ENCODE results near the gene NPDC1.

The NPDC1 gene

DNA sequence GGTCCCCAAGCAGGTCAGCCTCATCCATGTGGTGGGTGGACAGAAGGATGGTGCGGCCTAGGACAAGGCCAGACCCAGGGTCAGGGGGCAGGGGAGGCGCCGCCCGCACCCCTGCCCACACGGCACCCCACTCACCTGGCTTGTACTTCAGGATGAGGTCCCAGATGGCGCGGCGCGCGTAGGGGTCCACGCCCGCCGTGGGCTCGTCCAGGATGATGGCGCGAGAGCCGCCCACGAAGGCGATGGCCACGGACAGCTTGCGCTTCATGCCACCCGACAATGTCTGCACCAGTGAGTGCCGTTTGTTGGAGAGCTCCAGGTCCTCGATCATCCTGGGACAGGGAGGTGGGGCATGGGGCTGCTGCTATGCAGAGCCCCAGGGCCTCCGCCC lies 30.4 kb downstream of the NPDC1 start:
- Mint-ChIP-seq H3K27me3 (ENCODE audit: low read depth) (no peaks in the 10 kb centered on the region), H3K9me3 (no peaks in the 10 kb centered on the region), H3K27ac (no peak overlapping the region), H3K4me1 (ENCODE audit: low read depth) (no peaks in the 10 kb centered on the region), H3K36me3 (ENCODE audit: low read depth) (no peaks in the 10 kb centered on the region), H3K4me3 (no peak overlapping the region)
- DNase-seq (ENCODE audit: low spot score) = no peak

DNA sequence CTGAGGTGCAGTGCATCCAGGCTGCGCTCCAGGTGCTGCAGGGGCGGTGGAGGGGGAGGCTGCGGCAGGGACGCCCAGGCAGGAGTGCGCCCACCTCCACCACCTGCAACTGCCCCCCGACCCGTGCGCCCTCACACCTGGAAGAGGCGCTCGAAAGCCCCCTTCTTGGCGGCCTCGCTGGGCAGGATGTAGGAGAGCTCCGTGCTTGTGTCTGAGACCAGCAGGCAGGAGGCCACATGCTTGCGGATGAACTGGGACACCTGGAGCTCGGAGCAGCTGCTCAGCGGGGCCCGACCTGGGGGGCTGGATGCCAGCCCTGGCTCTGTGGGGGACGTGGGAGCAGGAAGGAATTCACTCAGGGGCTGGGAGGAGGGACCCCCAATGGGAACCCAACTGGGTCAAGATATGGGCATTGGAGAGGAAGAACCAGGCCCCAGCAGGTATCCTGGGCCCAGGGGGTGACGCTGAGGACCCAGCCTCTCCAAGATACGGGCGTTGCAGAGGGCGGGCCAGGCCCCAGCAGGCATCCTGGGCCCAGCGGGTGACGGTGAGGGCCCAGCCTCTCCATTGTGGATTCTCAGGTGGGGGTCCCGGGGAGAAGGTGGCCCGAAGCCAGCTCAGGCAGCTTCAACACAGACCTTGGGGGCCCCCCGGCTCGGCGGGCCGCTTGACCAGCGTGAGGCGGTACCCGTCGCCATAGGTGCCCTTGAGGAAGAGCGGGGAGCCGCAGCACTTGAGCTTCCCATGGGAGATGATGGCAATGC lies 31.0 kb downstream of the NPDC1 start:
- Mint-ChIP-seq H3K27ac (no peak overlapping the region), H3K4me1 (ENCODE audit: low read depth) (no peaks in the 10 kb centered on the region), H3K9me3 (no peaks in the 10 kb centered on the region), H3K4me3 (no peak overlapping the region), H3K36me3 (ENCODE audit: low read depth) (no peaks in the 10 kb centered on the region), H3K27me3 (ENCODE audit: low read depth) (no peaks in the 10 kb centered on the region)
- no peak for DNase-seq (ENCODE audit: low spot score)

DNA sequence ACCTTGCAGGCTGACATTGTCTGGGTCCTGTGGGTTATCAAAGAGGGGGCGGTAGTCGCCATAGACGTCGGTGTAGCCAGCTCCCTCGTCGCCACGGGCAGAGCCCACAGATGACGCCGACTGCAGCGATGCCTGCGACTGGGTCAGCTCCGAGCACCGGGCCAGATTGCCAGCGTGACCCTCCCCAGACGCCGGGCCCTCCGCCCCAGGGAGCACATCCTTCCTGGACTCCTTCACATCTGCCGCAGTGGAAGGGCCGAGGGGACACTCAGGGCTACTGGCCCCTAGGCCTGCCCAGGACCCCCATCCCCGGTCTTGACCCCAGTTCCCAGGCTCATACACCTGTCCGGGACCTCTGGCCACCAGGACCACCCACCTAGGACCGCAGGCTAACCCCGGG lies 31.8 kb downstream of the NPDC1 start:
- Mint-ChIP-seq H3K27ac (no peak overlapping the region), H3K9me3 (no peaks in the 10 kb centered on the region)

DNA sequence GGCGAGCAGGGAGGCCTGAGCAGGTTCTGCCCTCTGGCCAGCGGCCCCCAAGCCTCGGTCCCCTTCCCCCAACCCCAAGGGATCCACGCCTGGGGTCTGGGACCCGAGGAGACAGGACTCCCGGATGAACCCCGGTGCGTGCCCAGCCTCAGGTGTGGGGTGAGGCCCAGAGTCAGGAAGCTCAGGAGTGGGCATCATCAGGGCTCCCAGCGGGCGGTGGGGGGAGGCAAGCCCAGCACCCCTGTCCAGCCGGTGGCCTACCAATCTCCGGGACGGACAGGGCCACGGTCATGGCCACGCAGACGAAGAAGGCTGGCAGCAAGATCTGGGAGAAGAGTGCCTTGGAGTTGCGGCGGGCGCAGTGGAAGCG lies 32.4 kb downstream of the NPDC1 start:
- no peak overlapping the region for H3K4me3 Mint-ChIP-seq
- no peaks in the 10 kb centered on the region for H3K9me3 Mint-ChIP-seq
- no peak for DNase-seq (ENCODE audit: low spot score)
- H3K36me3 Mint-ChIP-seq (ENCODE audit: low read depth) = no peaks in the 10 kb centered on the region
- H3K27me3 Mint-ChIP-seq (ENCODE audit: low read depth) = no peaks in the 10 kb centered on the region
- H3K27ac Mint-ChIP-seq = no peak overlapping the region
- H3K4me1 Mint-ChIP-seq (ENCODE audit: low read depth) = no peaks in the 10 kb centered on the region

More for the DNA sequence above, 31.8 kb downstream of the NPDC1 start:
- Mint-ChIP-seq H3K27me3 (ENCODE audit: low read depth) (no peaks in the 10 kb centered on the region), H3K4me3 (no peak overlapping the region), H3K36me3 (ENCODE audit: low read depth) (no peaks in the 10 kb centered on the region), H3K4me1 (ENCODE audit: low read depth) (no peaks in the 10 kb centered on the region)
- DNase-seq (ENCODE audit: low spot score) = no peak

DNA sequence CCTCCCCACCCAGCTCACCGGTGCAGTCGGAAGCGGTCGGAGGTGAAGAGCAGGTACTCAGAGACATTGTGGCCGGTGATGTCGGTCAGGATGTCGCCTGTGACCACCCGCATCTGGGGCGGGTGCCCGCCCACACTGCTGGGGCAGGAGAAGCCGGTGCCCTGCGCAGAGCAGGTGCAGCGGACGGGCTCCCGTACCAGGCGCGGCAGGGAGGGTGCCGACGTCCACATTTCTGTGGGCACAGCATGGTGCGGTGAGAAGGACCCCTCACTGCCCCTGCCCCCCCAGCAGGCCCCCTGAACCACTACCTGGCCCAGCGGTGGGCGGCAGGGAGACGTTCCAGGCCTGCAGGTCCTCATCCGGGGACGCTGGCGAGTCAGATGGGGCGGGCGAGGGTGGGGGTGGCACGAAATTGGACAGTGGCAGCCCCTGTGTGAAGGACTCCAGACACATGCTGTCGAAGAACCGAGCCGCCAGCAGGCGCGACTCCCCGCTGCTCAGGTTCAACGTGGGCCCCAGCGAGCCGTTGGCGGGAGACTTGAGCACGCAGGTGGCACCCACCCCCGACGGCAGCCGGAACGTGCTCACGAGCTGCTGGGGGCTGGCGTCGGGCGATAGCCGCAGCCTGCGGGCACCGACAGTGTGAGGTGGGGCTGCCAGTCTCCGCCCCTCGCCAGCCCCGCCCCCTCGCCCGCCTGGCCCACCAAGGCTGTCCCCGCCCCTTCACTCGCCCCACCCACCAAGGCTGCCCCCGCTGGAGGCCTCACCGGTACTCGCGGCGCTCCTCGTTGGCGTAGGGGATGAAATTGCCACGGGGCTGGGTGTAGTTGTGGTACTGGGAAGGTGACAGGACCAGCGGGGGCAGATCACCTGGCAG lies 33.0 kb downstream of the NPDC1 start:
- DNase-seq (ENCODE audit: low spot score) = no peak
- Mint-ChIP-seq H3K27ac (no peak overlapping the region), H3K27me3 (ENCODE audit: low read depth) (no peaks in the 10 kb centered on the region), H3K9me3 (no peaks in the 10 kb centered on the region), H3K4me3 (no peak overlapping the region), H3K4me1 (ENCODE audit: low read depth) (no peaks in the 10 kb centered on the region), H3K36me3 (ENCODE audit: low read depth) (no peaks in the 10 kb centered on the region)

DNA sequence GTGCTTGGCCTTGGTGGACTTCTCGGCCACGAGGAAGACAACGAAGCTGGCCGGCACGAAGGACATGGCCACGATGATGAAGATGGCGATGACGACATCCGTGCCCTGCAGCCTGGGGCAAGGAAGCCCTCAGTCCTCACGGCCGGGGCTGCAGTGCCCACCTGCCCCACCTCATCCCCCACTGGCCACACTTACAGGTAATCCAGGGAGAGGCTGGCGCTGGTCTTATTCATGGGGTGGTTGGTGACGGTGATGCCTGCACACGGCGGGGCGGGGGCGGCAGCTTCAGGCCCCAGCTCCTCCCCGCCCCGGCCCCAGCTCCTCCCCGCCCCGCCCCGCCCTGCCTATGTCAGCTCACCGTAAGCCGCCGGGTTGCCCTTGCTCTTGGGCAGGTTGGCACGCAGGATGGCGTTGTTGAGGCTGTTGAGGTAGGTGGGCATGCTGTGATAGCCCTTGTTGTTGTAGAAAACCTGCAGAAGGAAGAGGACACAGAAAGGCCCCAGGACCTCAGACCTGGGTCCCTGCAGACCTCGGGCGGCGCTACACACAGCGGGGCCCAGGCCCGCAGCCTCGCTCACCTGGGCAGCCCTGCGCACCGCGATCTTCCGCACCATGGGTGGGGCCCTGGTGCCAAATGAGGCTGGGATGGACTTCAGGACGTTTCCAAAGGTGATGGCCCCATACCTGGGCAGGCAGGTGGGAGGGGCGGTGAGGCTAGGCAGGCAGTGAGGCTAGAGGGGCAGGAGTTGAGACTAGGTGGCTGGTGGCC lies 33.9 kb downstream of the NPDC1 start:
- no peaks in the 10 kb centered on the region for H3K9me3 Mint-ChIP-seq
- no peak for DNase-seq (ENCODE audit: low spot score)
- no peaks in the 10 kb centered on the region for H3K4me1 Mint-ChIP-seq (ENCODE audit: low read depth)
- H3K4me3 Mint-ChIP-seq = no peak overlapping the region
- no peak overlapping the region for H3K27ac Mint-ChIP-seq
- H3K27me3 Mint-ChIP-seq (ENCODE audit: low read depth) = no peaks in the 10 kb centered on the region
- no peaks in the 10 kb centered on the region for H3K36me3 Mint-ChIP-seq (ENCODE audit: low read depth)

DNA sequence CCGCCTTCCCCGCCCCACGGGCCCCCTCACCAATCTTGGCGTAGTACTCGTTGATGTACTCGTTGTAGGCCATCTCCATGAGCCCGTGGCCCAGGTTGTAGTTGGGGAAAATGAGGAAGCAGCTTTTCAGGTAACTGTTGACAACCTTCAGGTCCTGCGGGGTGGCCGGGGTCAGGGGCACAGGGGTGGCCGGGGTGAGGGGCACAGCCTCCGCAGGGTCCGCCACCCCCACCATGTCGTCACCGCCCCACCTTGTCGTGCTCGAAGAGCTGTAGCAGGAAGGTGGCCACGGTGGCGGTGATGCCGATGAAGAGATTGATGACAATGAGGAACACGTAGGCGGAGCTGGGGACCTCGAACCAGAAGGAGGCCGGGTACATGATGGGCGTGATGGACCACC lies 34.8 kb downstream of the NPDC1 start:
- DNase-seq (ENCODE audit: low spot score) = no peak
- Mint-ChIP-seq H3K9me3 (no peaks in the 10 kb centered on the region), H3K27ac (no peak overlapping the region), H3K27me3 (ENCODE audit: low read depth) (no peaks in the 10 kb centered on the region), H3K36me3 (ENCODE audit: low read depth) (no peaks in the 10 kb centered on the region), H3K4me3 (no peak overlapping the region), H3K4me1 (ENCODE audit: low read depth) (no peaks in the 10 kb centered on the region)

DNA sequence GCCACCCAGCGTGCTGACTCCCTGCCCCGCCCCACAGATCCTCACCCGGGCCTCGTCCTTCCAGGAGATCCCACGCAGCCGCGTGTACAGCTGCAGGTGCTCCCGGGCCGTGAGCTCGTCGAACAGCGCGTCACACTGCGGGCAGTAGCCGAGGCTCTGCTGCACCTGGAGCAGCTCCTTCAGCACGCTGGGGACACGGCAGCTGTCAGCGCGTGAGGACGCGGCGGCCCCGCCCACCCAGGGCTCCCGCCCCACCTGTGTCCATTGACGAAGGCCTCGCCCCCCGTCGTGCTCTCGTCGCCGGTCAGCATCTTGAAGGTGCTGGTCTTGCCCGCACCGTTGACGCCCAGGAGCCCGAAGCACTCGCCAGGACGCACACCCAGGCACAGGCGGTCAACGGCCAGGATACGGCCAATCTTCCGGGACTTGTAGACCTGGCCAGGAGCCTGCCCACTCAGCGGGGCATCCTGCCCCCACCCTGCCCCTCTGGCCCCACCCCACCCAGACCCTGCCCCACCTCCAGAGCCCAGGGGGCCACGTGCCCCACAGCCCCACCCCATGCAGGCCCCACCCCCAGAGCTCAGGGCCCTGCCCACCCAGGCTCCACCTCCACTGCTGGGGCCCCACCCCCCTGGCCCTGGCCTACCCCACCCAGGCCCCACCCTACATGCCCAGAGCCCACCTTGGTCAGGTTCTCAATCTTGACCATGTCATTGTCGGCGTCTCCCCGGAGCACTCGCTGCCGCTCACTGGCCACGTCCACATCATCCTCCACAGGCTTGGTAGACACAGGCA lies 35.8 kb downstream of the NPDC1 start:
- Mint-ChIP-seq H3K9me3 (no peaks in the 10 kb centered on the region), H3K27me3 (ENCODE audit: low read depth) (no peaks in the 10 kb centered on the region), H3K27ac (no peak overlapping the region), H3K4me3 (no peak overlapping the region), H3K36me3 (ENCODE audit: low read depth) (no peaks in the 10 kb centered on the region), H3K4me1 (ENCODE audit: low read depth) (no peaks in the 10 kb centered on the region)
- DNase-seq (ENCODE audit: low spot score) = no peak

DNA sequence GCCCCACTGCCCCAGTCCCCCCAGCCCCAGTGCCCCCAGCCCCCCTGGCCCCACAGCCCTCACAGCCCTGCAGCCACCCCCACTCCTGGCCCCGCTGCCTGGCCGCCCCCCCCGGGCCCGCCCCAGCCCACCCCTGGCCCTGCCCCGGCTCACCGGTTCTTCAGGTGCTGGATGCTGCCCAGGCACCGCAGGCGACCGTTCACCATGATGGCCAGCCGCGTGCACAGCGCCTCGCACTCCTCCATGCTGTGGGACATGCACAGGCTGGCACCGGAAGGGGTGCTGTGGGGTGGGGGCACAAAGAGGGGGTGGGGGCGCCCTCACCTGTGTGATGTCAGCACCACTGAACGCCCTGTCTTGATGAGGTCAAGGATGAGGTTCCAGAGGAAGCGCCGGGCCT lies 36.8 kb downstream of the NPDC1 start:
- Mint-ChIP-seq H3K9me3 (no peaks in the 10 kb centered on the region), H3K27me3 (ENCODE audit: low read depth) (no peaks in the 10 kb centered on the region), H3K4me3 (no peak overlapping the region), H3K27ac (no peak overlapping the region), H3K36me3 (ENCODE audit: low read depth) (no peaks in the 10 kb centered on the region), H3K4me1 (ENCODE audit: low read depth) (no peaks in the 10 kb centered on the region)
- no peak for DNase-seq (ENCODE audit: low spot score)

DNA sequence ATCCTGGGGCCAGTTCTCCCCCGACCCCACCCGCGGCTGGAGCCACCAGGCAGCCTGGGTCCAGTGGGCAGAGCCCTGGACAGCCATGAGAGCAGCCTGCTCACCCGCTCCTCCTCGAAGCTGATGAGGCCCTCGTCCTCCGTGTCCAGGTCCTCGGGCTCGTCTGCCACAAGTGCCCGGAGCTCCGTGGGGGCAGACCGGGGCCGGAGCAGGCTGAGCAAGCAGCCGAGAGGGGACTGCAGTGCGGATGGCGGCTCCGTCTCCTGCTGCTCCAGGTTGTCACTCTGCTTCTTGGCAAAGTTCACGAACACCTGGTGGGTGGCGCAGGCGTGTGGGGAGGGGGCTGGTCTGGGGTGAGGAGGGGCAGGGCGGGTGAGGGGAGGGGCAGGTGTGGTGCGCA lies 37.7 kb downstream of the NPDC1 start:
- Mint-ChIP-seq H3K9me3 (no peaks in the 10 kb centered on the region), H3K4me1 (ENCODE audit: low read depth) (no peaks in the 10 kb centered on the region)

DNA sequence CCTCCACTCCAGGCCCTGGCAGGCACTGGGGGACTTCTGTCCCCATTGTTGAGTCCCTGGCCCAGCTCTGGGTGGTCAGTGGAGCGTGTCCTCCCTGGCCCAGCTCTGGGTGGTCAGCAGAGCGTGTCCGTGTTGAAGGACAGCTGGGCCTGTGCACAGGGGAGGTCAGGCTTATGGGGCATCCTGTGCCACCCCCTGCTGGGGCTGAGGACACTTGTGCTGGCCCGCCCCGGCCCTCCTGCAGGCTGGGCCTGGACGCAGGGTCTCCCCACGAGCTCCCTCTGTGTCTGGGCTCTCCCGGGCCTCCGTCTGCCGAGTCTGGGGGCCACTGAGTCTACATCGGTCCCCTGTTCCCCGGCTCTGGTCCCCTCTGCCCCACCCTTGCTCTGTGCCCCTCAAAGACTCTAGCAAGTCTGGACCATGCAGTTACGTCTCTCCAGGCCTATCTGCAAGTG lies 38.1 kb downstream of the NPDC1 start:
- DNase-seq (ENCODE audit: low spot score) = no peak
- Mint-ChIP-seq H3K27me3 (ENCODE audit: low read depth) (no peaks in the 10 kb centered on the region), H3K4me1 (ENCODE audit: low read depth) (no peaks in the 10 kb centered on the region), H3K4me3 (no peak overlapping the region), H3K27ac (no peak overlapping the region), H3K9me3 (no peaks in the 10 kb centered on the region), H3K36me3 (ENCODE audit: low read depth) (no peaks in the 10 kb centered on the region)

More for the DNA sequence above, 37.7 kb downstream of the NPDC1 start:
- Mint-ChIP-seq H3K36me3 (ENCODE audit: low read depth) (no peaks in the 10 kb centered on the region), H3K27me3 (ENCODE audit: low read depth) (no peaks in the 10 kb centered on the region), H3K4me3 (no peak overlapping the region), H3K27ac (no peak overlapping the region)
- no peak for DNase-seq (ENCODE audit: low spot score)

DNA sequence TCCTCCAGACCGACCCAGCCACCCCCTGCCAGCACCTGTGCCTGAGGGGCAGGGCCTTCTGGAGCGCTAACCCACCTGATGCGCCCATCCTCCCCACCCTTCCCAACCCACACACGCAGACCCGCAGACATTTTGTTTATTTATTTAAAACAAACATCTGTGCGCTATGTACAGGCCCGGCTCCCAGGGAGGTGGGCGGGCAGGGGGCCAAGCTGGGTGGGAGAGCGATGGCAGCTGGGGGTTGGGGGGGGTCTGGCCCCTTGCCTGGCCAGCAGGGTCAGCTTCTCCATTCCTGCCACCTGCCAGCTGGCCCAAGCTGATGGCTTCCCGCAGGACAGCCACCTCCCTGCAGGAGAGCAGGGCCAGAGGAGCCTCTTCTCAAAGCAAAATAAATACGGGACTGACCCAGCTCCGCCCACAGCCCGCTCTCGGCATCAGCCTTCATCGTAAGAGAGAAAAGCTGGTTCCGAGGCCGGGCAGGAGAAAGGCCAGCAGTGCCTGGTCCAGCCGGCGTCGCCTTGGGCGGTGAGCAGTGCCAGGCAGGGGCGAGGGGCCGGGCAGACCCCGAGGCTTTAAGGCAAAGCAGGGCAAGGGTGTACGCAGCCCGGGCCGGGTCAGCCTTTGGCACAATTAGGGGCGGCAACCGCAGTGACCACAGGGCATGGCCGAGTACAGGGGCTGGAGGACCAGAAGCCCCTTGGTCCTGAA lies 38.7 kb downstream of the NPDC1 start:
- no peak overlapping the region for H3K27ac Mint-ChIP-seq
- DNase-seq (ENCODE audit: low spot score) = no peak
- no peaks in the 10 kb centered on the region for H3K36me3 Mint-ChIP-seq (ENCODE audit: low read depth)
- no peaks in the 10 kb centered on the region for H3K4me1 Mint-ChIP-seq (ENCODE audit: low read depth)
- H3K4me3 Mint-ChIP-seq = no peak overlapping the region
- no peaks in the 10 kb centered on the region for H3K27me3 Mint-ChIP-seq (ENCODE audit: low read depth)
- H3K9me3 Mint-ChIP-seq = no peaks in the 10 kb centered on the region

Data from T-helper 2 cell treated with Interferon-gamma antibody and Interleukin-4, amounts not matched to agents 5 μg/mL and 100 μg/mL, for 36 hours (primary cell).